GM12875 (cell line): ENCODE data around the gene ACSF3.

Experiments used
- H3K4me3 ChIP-seq: one replicate; pipeline ENCODE4 v1.5.1; 2011; ENCODE audit warnings: low read depth, low read length, control low read depth
- CTCF ChIP-seq: IDR thresholded peaks from 2 replicates; pipeline ENCODE4 v1.5.1; 2011; ENCODE audit warnings: low read depth, mild to moderate bottlenecking, control low read depth, inconsistent platforms, low read length, moderate library complexity, borderline replicate concordance; ENCODE audit not compliant: insufficient read depth

Gene ACSF3

GRCh38 chr16:89194340-89195311 lies 101.0 kb downstream of the ACSF3 start:
- H3K4me3 ChIP-seq = no peak overlapping the region
- no peak for TF ChIP-seq CTCF

GRCh38 chr16:89195521-89196171 lies 102.0 kb downstream of the ACSF3 start:
- TF ChIP-seq CTCF = no peak
- no peak overlapping the region for H3K4me3 ChIP-seq

GRCh38 chr16:89197033-89197632 lies 103.5 kb downstream of the ACSF3 start:
- no peak overlapping the region for H3K4me3 ChIP-seq
- TF ChIP-seq CTCF = no peak

- no peak overlapping the region for H3K4me3 ChIP-seq
- TF ChIP-seq CTCF = no peak
Observed at GRCh38 chr16:89197633-89198416, 104.2 kb downstream of the ACSF3 start.

- H3K4me3 ChIP-seq = no peak overlapping the region
- TF ChIP-seq CTCF = no peak
Observed at GRCh38 chr16:89198417-89199240, 105.0 kb downstream of the ACSF3 start.

- no peak overlapping the region for H3K4me3 ChIP-seq
- no peak for TF ChIP-seq CTCF
Observed at GRCh38 chr16:89199241-89200123, 105.8 kb downstream of the ACSF3 start.
